ENCODE data around the gene EME1. TPM values are rescaled to one million over a fixed set of nuclear protein-coding genes. Genes with fewer than 3 reads are reported as not detected.

EME1 gene
- total and polyA plus RNA-seq, 10 of the 15 experiments (the other 5 are each of a cell fraction or from before 2014, with no cell fraction given) = 13.8 to 40.5 (median 22.0) TPM

GRCh38 chr17:50426814-50427787 is 54.1 kb downstream of the EME1 start (continued):
- no peak for TF ChIP-seq E2F4 (IDR thresholded peaks at IDR 0.05; ENCODE audit: low read depth, low read length)
- no peak for TF ChIP-seq MXI1 (IDR thresholded peaks at IDR 0.05; ENCODE audit: low read depth, low read length)
- no peak for TF ChIP-seq YBX1 (IDR thresholded peaks at IDR 0.05)
- TF ChIP-seq BMI1 (IDR thresholded peaks at IDR 0.05; ENCODE audit: borderline replicate concordance) = no peak
- no peak for TF ChIP-seq E2F8 (IDR thresholded peaks at IDR 0.05; ENCODE audit: low read depth, partially characterized antibody)
- no peak for TF ChIP-seq ZSCAN29 (IDR thresholded peaks at IDR 0.05)
- peak; percentile 12; the same call in 1 of the 2 replicates for TF ChIP-seq GATAD2B (conservative IDR thresholded peaks at IDR 0.05; ENCODE audit: low read depth)
- TF ChIP-seq RB1 (IDR thresholded peaks at IDR 0.05; ENCODE audit: borderline replicate concordance) = no peak
- no peak for TF ChIP-seq NFIC (IDR thresholded peaks at IDR 0.05; ENCODE audit: low read depth, low read length)
- no peak for TF ChIP-seq BCL3 (IDR thresholded peaks at IDR 0.05; ENCODE audit: borderline replicate concordance, insufficient read depth, low read depth, low read length, poor library complexity, severe bottlenecking)
- TF ChIP-seq IRF5 (IDR thresholded peaks at IDR 0.05; ENCODE audit: borderline replicate concordance) = no peak
- no peak for TF ChIP-seq GABPA (IDR thresholded peaks at IDR 0.05; ENCODE audit: low read depth)
- TF ChIP-seq TAF1 (IDR thresholded peaks at IDR 0.05; ENCODE audit: borderline replicate concordance, low read depth, low read length) = 0 out of 2 replicates have a peak, but pooled peaks have one; percentile 11
- TF ChIP-seq FOS (IDR thresholded peaks at IDR 0.05; ENCODE audit: borderline replicate concordance, extremely low read depth, insufficient read length) = no peak
- TF ChIP-seq CEBPB (IDR thresholded peaks at IDR 0.05; ENCODE audit: borderline replicate concordance in 1 of 2, low read depth in 2 of 2, low read length in 2 of 2) = no peak
- TF ChIP-seq ATF3 (IDR thresholded peaks at IDR 0.05; ENCODE audit: borderline replicate concordance, extremely low read depth, low read depth, low read length) = no peak
- no peak for TF ChIP-seq POU2F2 (IDR thresholded peaks at IDR 0.05; ENCODE audit: borderline replicate concordance, low read depth, low read length)
- 0 out of 2 replicates have a peak, but pooled peaks have one; percentile 27 for TF ChIP-seq YY1 (IDR thresholded peaks at IDR 0.05; ENCODE audit: low read depth, low read length)

Data from GM12878 (cell line).